Smooth muscle cell (in vitro differentiated cells): Measurements from ENCODE around the gene IFITM10. TPM values are rescaled to one million over a fixed set of nuclear protein-coding genes. Genes with fewer than 3 reads are reported as not detected.

ENCODE experiments used
- DNase-seq: peaks from one replicate; lab custom pipeline; 2025; ENCODE audit not compliant: unreplicated experiment; lab: John Stamatoyannopoulos, UW
- H2AFZ ChIP-seq: fragments of 200-600 bp; sonication (generic); 2 replicates; pipeline ENCODE4 v1.6.0; 2016; ENCODE audit warnings: antibody characterized with exemption, low read depth, mild to moderate bottlenecking
- H3F3A ChIP-seq: fragments of 200-600 bp; sonication (generic); 2 replicates; pipeline ENCODE4 v1.6.0; 2017; ENCODE audit warnings: antibody characterized with exemption, low read depth
- H3K27ac ChIP-seq: fragments of 200-600 bp; sonication (generic); 2 replicates; pipeline ENCODE4 v1.5.1; 2016; ENCODE audit warnings: low read depth, mild to moderate bottlenecking
- H3K27me3 ChIP-seq: fragments of 200-600 bp; sonication (generic); 2 replicates; pipeline ENCODE4 v1.6.1; 2016; ENCODE audit warnings: low read depth, mild to moderate bottlenecking
- H3K36me3 ChIP-seq: fragments of 200-600 bp; sonication (generic); 2 replicates; pipeline ENCODE4 v1.5.1; 2016; ENCODE audit warnings: low read depth
- H3K4me1 ChIP-seq: fragments of 200-600 bp; sonication (generic); 2 replicates; pipeline ENCODE4 v1.5.1; 2016; ENCODE audit warnings: low read depth
- H3K4me2 ChIP-seq: fragments of 200-600 bp; sonication (generic); 2 replicates; pipeline ENCODE4 v1.6.0; 2016; ENCODE audit warnings: mild to moderate bottlenecking
- H3K4me3 ChIP-seq: fragments of 200-600 bp; sonication (generic); 2 replicates; pipeline ENCODE4 v1.5.1; 2016; ENCODE audit warnings: mild to moderate bottlenecking
- H3K79me2 ChIP-seq: fragments of 200-600 bp; sonication (generic); 2 replicates; pipeline ENCODE4 v1.6.0; 2016; ENCODE audit warnings: low read depth, mild to moderate bottlenecking
- H3K9ac ChIP-seq: fragments of 200-600 bp; sonication (generic); 2 replicates; pipeline ENCODE4 v1.6.0; 2016; ENCODE audit warnings: low read depth
- H3K9me3 ChIP-seq: fragments of 200-600 bp; sonication (generic); replicated peaks from 2 replicates; pipeline ENCODE4 v1.5.1; 2016; ENCODE audit warnings: low read depth
- H4K20me1 ChIP-seq: fragments of 200-600 bp; sonication (generic); 2 replicates; pipeline ENCODE4 v1.6.0; 2016; ENCODE audit warnings: low read depth
- WGBS: methylation state at CpG from one replicate; pipeline ENCODE4 v1.1.7; 2016; ENCODE audit warnings: low lambda C conversion rate; 5-methylcytosine and 5-hydroxymethylcytosine counted together
- polyA plus RNA-seq: library from polyadenylated mRNA; unstranded; fragments of >200 nt; fragmentation: Nextera tagmentation; extraction: Ambion mirVana; gene quantifications from 2 replicates; pipeline ENCODE4 v1.2.1, GENCODE V29; 2016
- total RNA-seq: library from RNA; depleted of rRNA; stranded (reverse); fragments of >200 nt; gene quantifications from 2 replicates; pipeline ENCODE4 v1.2.3, GENCODE V29; 2014
- TF ChIP-seq, protein P1 (sequence below): fragments of 200-600 bp; sonication (generic); IDR thresholded peaks from 2 replicates; pipeline ENCODE4 v1.5.1; 2017; ENCODE audit warnings: borderline replicate concordance, mild to moderate bottlenecking, antibody characterized with exemption; ENCODE audit not compliant: insufficient read depth, poor library complexity, severe bottlenecking

IFITM10 gene
- total and polyA plus RNA-seq, 2 experiments from 2014 or later = 0.49 to 2.2 TPM

DNA sequence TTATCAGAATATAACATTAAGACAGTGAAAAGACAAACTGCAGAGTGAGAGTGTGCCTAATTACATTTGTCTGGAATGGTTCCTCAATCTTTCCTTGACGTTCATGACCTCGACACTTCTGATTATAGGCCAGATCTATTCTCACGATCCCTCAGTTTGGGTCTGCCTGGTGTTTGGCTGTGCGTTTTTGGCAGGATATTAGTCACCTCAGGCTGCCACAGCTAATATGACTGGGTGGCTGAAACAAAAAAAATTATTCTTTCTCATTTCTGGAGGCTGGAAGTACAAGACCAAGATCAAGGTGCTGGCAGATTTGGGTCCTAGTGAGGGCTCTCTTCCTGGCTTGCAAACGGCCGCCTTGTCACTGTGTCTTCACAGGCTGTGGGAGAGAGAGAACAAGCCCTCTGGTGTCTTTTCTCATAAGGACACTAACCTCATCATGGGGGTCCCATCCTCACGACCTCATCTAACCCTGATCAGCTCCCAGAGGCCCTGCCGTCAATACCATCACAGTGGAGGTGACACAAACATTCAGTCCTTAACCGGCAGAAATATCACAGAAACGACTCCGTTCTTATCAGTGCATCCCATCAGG, 23.2 kb downstream of the IFITM10 start:
- WGBS = 76% methylated on average over 11 of the region's 11 CpGs
- Histone ChIP-seq H3K27me3 (peaks cover 1% of the 10 kb centered on the region), H3K4me2 (no peak overlapping the region), H3K9ac (no peak overlapping the region), H3K36me3 (no peaks in the 10 kb centered on the region), H3K4me1 (no peaks in the 10 kb centered on the region), H3F3A (no peaks in the 10 kb centered on the region), H3K4me3 (no peak overlapping the region), H3K79me2 (no peaks in the 10 kb centered on the region), H4K20me1 (no peaks in the 10 kb centered on the region), H2AFZ (no peak overlapping the region), H3K9me3 (no peaks in the 10 kb centered on the region), H3K27ac (no peak overlapping the region)
- no peak for DNase-seq
- TF ChIP-seq, protein P1, sequence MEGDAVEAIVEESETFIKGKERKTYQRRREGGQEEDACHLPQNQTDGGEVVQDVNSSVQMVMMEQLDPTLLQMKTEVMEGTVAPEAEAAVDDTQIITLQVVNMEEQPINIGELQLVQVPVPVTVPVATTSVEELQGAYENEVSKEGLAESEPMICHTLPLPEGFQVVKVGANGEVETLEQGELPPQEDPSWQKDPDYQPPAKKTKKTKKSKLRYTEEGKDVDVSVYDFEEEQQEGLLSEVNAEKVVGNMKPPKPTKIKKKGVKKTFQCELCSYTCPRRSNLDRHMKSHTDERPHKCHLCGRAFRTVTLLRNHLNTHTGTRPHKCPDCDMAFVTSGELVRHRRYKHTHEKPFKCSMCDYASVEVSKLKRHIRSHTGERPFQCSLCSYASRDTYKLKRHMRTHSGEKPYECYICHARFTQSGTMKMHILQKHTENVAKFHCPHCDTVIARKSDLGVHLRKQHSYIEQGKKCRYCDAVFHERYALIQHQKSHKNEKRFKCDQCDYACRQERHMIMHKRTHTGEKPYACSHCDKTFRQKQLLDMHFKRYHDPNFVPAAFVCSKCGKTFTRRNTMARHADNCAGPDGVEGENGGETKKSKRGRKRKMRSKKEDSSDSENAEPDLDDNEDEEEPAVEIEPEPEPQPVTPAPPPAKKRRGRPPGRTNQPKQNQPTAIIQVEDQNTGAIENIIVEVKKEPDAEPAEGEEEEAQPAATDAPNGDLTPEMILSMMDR = no peak

DNA sequence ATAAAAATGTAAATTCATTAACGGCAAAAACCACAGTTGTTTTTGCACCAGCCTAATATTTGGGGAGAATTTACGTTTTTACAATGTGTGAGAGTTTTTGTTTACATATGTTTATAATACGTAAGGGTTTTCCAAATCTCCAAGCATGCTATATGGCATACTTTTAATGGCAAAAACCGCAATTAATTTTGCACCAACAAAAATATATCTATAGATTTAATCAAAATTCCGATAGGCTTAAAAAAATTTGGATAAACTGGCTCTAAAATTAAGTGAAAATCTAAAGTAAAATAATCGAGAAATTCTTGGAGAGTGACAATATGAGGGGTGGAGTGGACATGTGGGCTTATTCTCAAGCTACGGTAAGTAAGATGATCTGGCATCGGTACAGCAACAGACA, 30.6 kb downstream of the IFITM10 start:
- Histone ChIP-seq H3K9ac (no peak overlapping the region), H3K4me1 (no peaks in the 10 kb centered on the region), H3K9me3 (no peaks in the 10 kb centered on the region), H3K4me2 (no peak overlapping the region), H3K36me3 (no peaks in the 10 kb centered on the region), H3K4me3 (no peak overlapping the region), H3K79me2 (no peaks in the 10 kb centered on the region), H2AFZ (no peak overlapping the region), H4K20me1 (no peaks in the 10 kb centered on the region), H3F3A (no peaks in the 10 kb centered on the region), H3K27ac (no peak overlapping the region), H3K27me3 (peaks cover 11% of the 10 kb centered on the region)
- no peak for DNase-seq
- TF ChIP-seq, protein P1 = no peak
- 83% methylated on average over 8 of the region's 8 CpGs for WGBS

DNA sequence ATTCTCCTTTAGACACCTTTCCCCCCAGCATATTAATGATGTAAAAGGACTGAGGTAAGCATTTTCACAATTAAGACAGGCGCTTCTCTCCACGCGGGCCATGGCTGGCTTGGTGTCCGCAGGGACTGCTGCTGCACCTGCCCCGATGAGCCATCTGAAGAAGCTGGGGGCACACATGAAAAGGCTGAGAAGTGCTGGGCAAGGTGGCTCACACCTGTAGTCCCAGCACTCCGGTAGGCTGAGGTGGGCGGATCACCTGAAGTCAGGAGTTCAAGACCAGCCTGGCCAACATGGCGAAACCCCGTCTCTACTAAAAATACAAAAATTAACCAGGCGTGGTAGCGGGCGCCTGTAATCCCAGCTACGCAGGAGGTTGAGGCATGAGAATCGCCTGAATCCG, 32.1 kb downstream of the IFITM10 start:
- no peak overlapping the region for H3K27ac ChIP-seq
- H3K9ac ChIP-seq = no peak overlapping the region
- H3F3A ChIP-seq = no peaks in the 10 kb centered on the region
- TF ChIP-seq, protein P1 = no peak
- no peak overlapping the region for H2AFZ ChIP-seq
- no peaks in the 10 kb centered on the region for H3K4me1 ChIP-seq
- 96% methylated on average over 15 of the region's 15 CpGs for WGBS
- no peaks in the 10 kb centered on the region for H3K9me3 ChIP-seq
- H4K20me1 ChIP-seq = no peaks in the 10 kb centered on the region
- H3K4me2 ChIP-seq = no peak overlapping the region
- H3K36me3 ChIP-seq = no peaks in the 10 kb centered on the region
- H3K27me3 ChIP-seq = peaks cover 11% of the 10 kb centered on the region
- no peak for DNase-seq
- no peak overlapping the region for H3K4me3 ChIP-seq
- H3K79me2 ChIP-seq = no peaks in the 10 kb centered on the region

DNA sequence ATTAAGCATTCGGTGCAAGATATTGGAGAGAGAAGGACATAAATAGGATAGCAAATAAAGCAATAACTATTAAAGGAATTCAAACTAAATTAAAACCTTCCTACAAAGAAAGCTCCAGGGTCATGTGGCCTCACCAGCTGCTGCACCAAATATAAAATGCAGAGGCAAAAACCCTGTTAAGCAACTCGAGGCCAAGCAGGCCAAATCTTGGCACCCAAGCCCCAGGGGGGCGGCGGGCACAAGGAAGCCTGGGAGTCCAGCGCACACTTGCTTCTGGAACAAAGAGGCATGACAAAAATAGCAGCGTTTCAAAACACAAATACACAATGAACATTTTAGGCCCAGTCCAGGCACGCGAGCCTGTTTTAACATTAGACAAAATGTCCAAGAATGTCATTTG, 32.6 kb downstream of the IFITM10 start:
- no peak overlapping the region for H3K9ac ChIP-seq
- 90% methylated on average over 8 of the region's 8 CpGs for WGBS
- H3K36me3 ChIP-seq = no peaks in the 10 kb centered on the region
- no peak for DNase-seq
- H3K27me3 ChIP-seq = peaks cover 11% of the 10 kb centered on the region
- H3K79me2 ChIP-seq = no peaks in the 10 kb centered on the region
- H3F3A ChIP-seq = no peaks in the 10 kb centered on the region
- no peak overlapping the region for H2AFZ ChIP-seq
- H3K9me3 ChIP-seq = no peaks in the 10 kb centered on the region
- no peaks in the 10 kb centered on the region for H4K20me1 ChIP-seq
- H3K4me1 ChIP-seq = no peaks in the 10 kb centered on the region
- H3K4me3 ChIP-seq = no peak overlapping the region
- TF ChIP-seq, protein P1 = no peak
- H3K27ac ChIP-seq = no peak overlapping the region
- H3K4me2 ChIP-seq = no peak overlapping the region
